ENCODE measurements around the gene OR10H4.

DNA sequence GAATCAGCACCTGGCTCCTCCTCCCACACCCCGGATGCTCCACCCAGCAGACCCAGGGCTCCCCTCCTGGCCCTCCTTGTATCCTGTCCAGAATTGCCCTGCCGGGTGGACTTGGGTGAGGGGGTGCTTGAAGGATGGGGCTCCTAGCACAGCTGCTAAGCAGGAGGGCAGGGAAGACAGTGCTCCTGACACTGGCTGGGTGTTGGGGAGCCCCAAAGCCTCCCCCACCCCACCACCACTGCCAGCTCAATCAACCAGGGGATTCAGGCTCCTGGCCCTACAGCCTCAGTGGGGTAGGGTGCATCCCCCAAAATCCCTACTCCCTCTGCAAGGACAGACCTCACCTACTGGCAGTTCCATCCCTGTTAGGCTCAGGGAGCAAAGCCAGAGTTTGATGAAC is 11.9 kb upstream of the OR10H4 start:
- TF ChIP-seq POLR2A (IDR thresholded peaks at IDR 0.05; ENCODE audit: low read length) (no peak), GATA1 (IDR thresholded peaks at IDR 0.05; ENCODE audit: low read depth, low read length) (no peak)

All from erythroblast (primary cell).